H9 (cell line): ENCODE data around the gene ANO6. TPM values are rescaled to one million over a fixed set of nuclear protein-coding genes. Genes with fewer than 3 reads are reported as not detected.

Source experiments
- DNase-seq: peaks from one replicate; pipeline ENCODE4 v3.0.0-alpha.2; 2017
- H2AFZ ChIP-seq: one replicate; pipeline ENCODE4 v1.6.1; 2013; ENCODE audit warnings: mild to moderate bottlenecking, low read length, control low read depth, moderate library complexity
- H2AK5ac ChIP-seq: 2 replicates; pipeline ENCODE4 v1.6.1; 2013; ENCODE audit warnings: low read length, control low read depth, mixed read lengths; ENCODE audit not compliant: insufficient read length
- H2BK120ac ChIP-seq: one replicate; pipeline ENCODE4 v1.6.1; 2013; ENCODE audit warnings: low read depth, mild to moderate bottlenecking, low read length, control low read depth, inconsistent platforms; ENCODE audit not compliant: poor library complexity, severe bottlenecking
- H2BK12ac ChIP-seq: 2 replicates; pipeline ENCODE4 v1.6.1; 2013; ENCODE audit warnings: low read length, control low read depth, mixed read lengths, low read depth; ENCODE audit not compliant: insufficient read length
- H2BK15ac ChIP-seq: 2 replicates; pipeline ENCODE4 v1.6.1; 2013; ENCODE audit warnings: low read depth, low read length, control low read depth
- H2BK20ac ChIP-seq: one replicate; pipeline ENCODE4 v1.6.1; 2013; ENCODE audit warnings: low read depth, mild to moderate bottlenecking, low read length, control low read depth, inconsistent platforms; ENCODE audit not compliant: poor library complexity, severe bottlenecking
- H2BK5ac ChIP-seq: 2 replicates; pipeline ENCODE4 v1.6.1; 2013; ENCODE audit warnings: low read length, control low read depth, mixed read lengths; ENCODE audit not compliant: insufficient read length
- H3K14ac ChIP-seq: 2 replicates; pipeline ENCODE4 v1.6.1; 2013; ENCODE audit warnings: low read length, control low read depth; ENCODE audit not compliant: insufficient read depth
- H3K18ac ChIP-seq: 2 replicates; pipeline ENCODE4 v1.6.1; 2013; ENCODE audit warnings: low read depth, mild to moderate bottlenecking, mixed read lengths, low read length, control low read depth; ENCODE audit not compliant: insufficient read length
- H3K23ac ChIP-seq: 2 replicates; pipeline ENCODE4 v1.6.1; 2013; ENCODE audit warnings: low read length, control low read depth, mixed read lengths, low read depth; ENCODE audit not compliant: insufficient read length
- H3K23me2 ChIP-seq: 2 replicates; pipeline ENCODE4 v1.6.1; 2013; ENCODE audit warnings: low read depth, mild to moderate bottlenecking, mixed read lengths, low read length, control low read depth; ENCODE audit not compliant: insufficient read length, poor library complexity, severe bottlenecking
- H3K27ac ChIP-seq: 2 replicates; pipeline ENCODE4 v1.5.1; 2013; ENCODE audit warnings: low read length, control low read depth, mixed read lengths, low read depth; ENCODE audit not compliant: insufficient read length
- H3K27me3 ChIP-seq: 2 replicates; pipeline ENCODE4 v1.6.1; 2013; ENCODE audit warnings: low read length, control low read depth, inconsistent platforms; ENCODE audit not compliant: insufficient read depth
- H3K4ac ChIP-seq: 2 replicates; pipeline ENCODE4 v1.6.1; 2013; ENCODE audit warnings: low read depth, mild to moderate bottlenecking, control low read depth, inconsistent platforms, low read length, moderate library complexity
- H3K4me1 ChIP-seq: 2 replicates; pipeline ENCODE4 v1.6.1; 2013; ENCODE audit warnings: low read length, control low read depth, inconsistent platforms; ENCODE audit not compliant: insufficient read depth
- H3K4me2 ChIP-seq: 2 replicates; pipeline ENCODE4 v1.6.1; 2013; ENCODE audit warnings: low read length, control low read depth, mixed read lengths; ENCODE audit not compliant: insufficient read length, insufficient read depth
- H3K56ac ChIP-seq: 2 replicates; pipeline ENCODE4 v1.6.1; 2013; ENCODE audit warnings: low read depth, mild to moderate bottlenecking, mixed read lengths, low read length, control low read depth; ENCODE audit not compliant: insufficient read length
- H3K79me1 ChIP-seq: 2 replicates; pipeline ENCODE4 v1.6.1; 2013; ENCODE audit warnings: low read depth, mild to moderate bottlenecking, moderate library complexity, low read length, control low read depth, inconsistent platforms; ENCODE audit not compliant: insufficient read depth, poor library complexity, severe bottlenecking
- H3K79me2 ChIP-seq: 2 replicates; pipeline ENCODE4 v1.6.1; 2013; ENCODE audit warnings: low read length, control low read depth, inconsistent platforms; ENCODE audit not compliant: insufficient read depth
- H3K9ac ChIP-seq: 2 replicates; pipeline ENCODE4 v1.6.1; 2013; ENCODE audit warnings: low read length, control low read depth, mixed read lengths; ENCODE audit not compliant: insufficient read length; ENCODE audit errors: extremely low read depth
- H3K9me3 ChIP-seq: one replicate; pipeline ENCODE4 v1.6.1; 2013; ENCODE audit warnings: low read depth, low read length, inconsistent platforms; ENCODE audit not compliant: control insufficient read depth
- H3T11ph ChIP-seq: one replicate; pipeline ENCODE4 v1.6.1; 2013; ENCODE audit warnings: mild to moderate bottlenecking, low read length, control low read depth, inconsistent platforms
- H4K20me1 ChIP-seq: one replicate; pipeline ENCODE4 v1.6.1; 2013; ENCODE audit not compliant: control insufficient read depth, insufficient read length, insufficient read depth
- H4K5ac ChIP-seq: 2 replicates; pipeline ENCODE4 v1.6.1; 2013; ENCODE audit warnings: low read depth, mild to moderate bottlenecking, mixed read lengths, low read length, control low read depth; ENCODE audit not compliant: insufficient read length
- H4K8ac ChIP-seq: replicated peaks from 2 replicates; pipeline ENCODE4 v1.6.1; 2013; ENCODE audit warnings: low read length, control low read depth, mixed read lengths, low read depth; ENCODE audit not compliant: insufficient read length
- H4K91ac ChIP-seq: 2 replicates; pipeline ENCODE4 v1.6.1; 2013; ENCODE audit warnings: low read depth, mild to moderate bottlenecking, moderate library complexity, mixed read lengths, low read length, control low read depth; ENCODE audit not compliant: insufficient read length
- H3K27ac Mint-ChIP-seq, 3 experiments: 2 replicates in 2 of 3; 3 replicates in 1 of 3; pipeline ENCODE4 v1.8.0; 2020 to 2021; ENCODE audit warnings: mixed read lengths in 3 of 3, mild to moderate bottlenecking in 1 of 3, moderate library complexity in 1 of 3
- H3K27me3 Mint-ChIP-seq: 2 replicates; pipeline ENCODE4 v1.8.0; 2021; ENCODE audit warnings: low read depth, mild to moderate bottlenecking, moderate library complexity, mixed read lengths
- H3K36me3 Mint-ChIP-seq, 3 experiments: 2 replicates in 2 of 3; 3 replicates in 1 of 3; pipeline ENCODE4 v1.8.0; 2020 to 2021; ENCODE audit warnings: low read depth in 3 of 3, mixed read lengths in 3 of 3; ENCODE audit not compliant: insufficient read depth in 1 of 3
- H3K4me1 Mint-ChIP-seq, 2 experiments: 2 replicates each; pipeline ENCODE4 v1.8.0; 2020; ENCODE audit warnings: mixed read lengths in 2 of 2
- H3K4me3 Mint-ChIP-seq, 2 experiments: 2 replicates in 1 of 2; 3 replicates in 1 of 2; pipeline ENCODE4 v1.8.0; 2020 to 2021; ENCODE audit warnings: mild to moderate bottlenecking in 2 of 2, mixed read lengths in 2 of 2, moderate library complexity in 1 of 2
- H3K9me3 Mint-ChIP-seq, 2 experiments: 2 replicates in 1 of 2; 3 replicates in 1 of 2; pipeline ENCODE4 v1.8.0; 2020; ENCODE audit warnings: mild to moderate bottlenecking in 2 of 2, mixed read lengths in 2 of 2, moderate library complexity in 1 of 2
- CTCF ChIP-seq: fragments of 200-600 bp; sonication (generic); conservative IDR thresholded peaks from 3 replicates; pipeline ENCODE4 v1.8.0; 2021; ENCODE audit warnings: antibody characterized with exemption, mild to moderate bottlenecking
- WGBS: extraction: QIAGEN DNeasy Blood & Tissue Kit; methylation state at CpG from one replicate; pipeline ENCODE4 v1.1.7; 2013; ENCODE audit warnings: missing lambda C conversion rate, low lambda C conversion rate, mixed read lengths; ENCODE audit not compliant: insufficient read length; ENCODE audit errors: extremely low coverage; 5-methylcytosine and 5-hydroxymethylcytosine counted together
- total RNA-seq: library from RNA; stranded (reverse); gene quantifications from 2 replicates; pipeline ENCODE4 v1.2.1, GENCODE V29; 2021

ANO6 gene
- total RNA-seq, 1 experiment from 2014 or later: 24.3 TPM

- H3K27me3 Mint-ChIP-seq: no peaks in the 10 kb centered on the region
- no peak overlapping the region for H4K8ac ChIP-seq
- H3K23ac ChIP-seq: no peak overlapping the region
- H3K23me2 ChIP-seq: no peaks in the 10 kb centered on the region
- H2BK15ac ChIP-seq: no peak overlapping the region
- no peaks in the 10 kb centered on the region for H3K79me2 ChIP-seq
- no peak overlapping the region for H3K18ac ChIP-seq
- H3K9ac ChIP-seq: no peak overlapping the region
- no peak for DNase-seq
- H3K27me3 ChIP-seq: no peaks in the 10 kb centered on the region
- no peak overlapping the region for H3K14ac ChIP-seq
- TF ChIP-seq CTCF: no peak
- no peak overlapping the region for H3T11ph ChIP-seq
- H2AFZ ChIP-seq: no peak overlapping the region
- H4K20me1 ChIP-seq: no peaks in the 10 kb centered on the region
- H2AK5ac ChIP-seq: no peak overlapping the region
- no peaks in the 10 kb centered on the region; the same call in 1 of the 2 replicates for H3K4me1 ChIP-seq
- no peak overlapping the region for H2BK5ac ChIP-seq
- no peak overlapping the region for H3K4ac ChIP-seq
- H2BK20ac ChIP-seq: no peak overlapping the region
- H2BK120ac ChIP-seq: no peak overlapping the region
- H3K27ac Mint-ChIP-seq: peak overlapping the region in 1 of 3 experiments; percentile 20; a peak in 2 of 7 replicates
- H3K4me3 Mint-ChIP-seq: no peak overlapping the region
- H2BK12ac ChIP-seq: no peak overlapping the region
- no peak overlapping the region for H4K5ac ChIP-seq
- H3K36me3 Mint-ChIP-seq: peaks cover 0 to 2% (median 0%) of the 10 kb centered on the region in 3 experiments; a peak in 1 of 7 replicates
- no CpG with 5 or more reads among the region's 3 CpGs for whole genome bisulfite sequencing
- no peak overlapping the region for H3K4me2 ChIP-seq
- H3K79me1 ChIP-seq: no peaks in the 10 kb centered on the region
- no peaks in the 10 kb centered on the region for H3K4me1 Mint-ChIP-seq
- H4K91ac ChIP-seq: no peak overlapping the region
- no peaks in the 10 kb centered on the region for H3K9me3 Mint-ChIP-seq
- H3K56ac ChIP-seq: no peak overlapping the region
- no peaks in the 10 kb centered on the region for H3K9me3 ChIP-seq
- H3K27ac ChIP-seq: no peak overlapping the region
Measured at GRCh38 chr12:45303945-45304344, 88.0 kb downstream of the ANO6 start.
